HG03521 (cell line): ENCODE measurements around the gene TEX2.

Source experiments
- ATAC-seq: cut with Tn5 transposase; IDR thresholded peaks from one replicate; pipeline ENCODE4 v1.9.1; 2021; ENCODE audit warnings: mild to moderate bottlenecking, moderate library complexity; ENCODE audit not compliant: unreplicated experiment

Gene TEX2

DNA sequence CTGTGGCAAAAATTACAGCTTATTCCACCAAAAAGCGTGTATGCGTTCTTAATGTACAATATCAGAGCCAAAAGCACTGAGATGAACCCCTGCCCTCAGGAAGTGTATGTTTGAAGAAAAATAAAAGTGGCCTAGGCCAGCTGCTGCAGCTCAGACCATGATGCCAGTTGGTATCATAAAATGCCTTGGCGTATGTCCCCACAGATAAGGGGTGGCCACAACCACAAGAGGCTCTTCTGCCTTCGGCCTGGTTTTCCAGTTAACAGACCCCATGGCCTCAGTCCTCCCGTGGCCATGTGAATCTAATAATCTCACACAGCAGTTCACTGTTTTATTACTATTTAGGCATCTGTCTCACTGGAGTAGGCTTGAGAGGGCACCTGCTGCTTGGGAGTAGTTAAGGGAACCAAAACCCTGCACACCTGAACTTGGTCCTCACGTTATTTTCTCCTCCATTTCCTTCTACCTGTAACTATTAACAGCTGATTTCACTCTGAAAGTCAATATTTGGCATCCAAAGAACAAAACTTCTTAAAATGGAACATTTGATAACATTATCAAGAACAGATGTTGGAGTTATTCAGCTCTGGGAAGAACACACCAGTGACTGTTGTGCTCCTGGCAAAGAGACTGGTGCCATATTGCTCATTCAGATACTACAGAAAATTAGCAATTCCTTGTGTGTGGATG is 98.3 kb downstream of the TEX2 start:
- ATAC-seq, result no peak

DNA sequence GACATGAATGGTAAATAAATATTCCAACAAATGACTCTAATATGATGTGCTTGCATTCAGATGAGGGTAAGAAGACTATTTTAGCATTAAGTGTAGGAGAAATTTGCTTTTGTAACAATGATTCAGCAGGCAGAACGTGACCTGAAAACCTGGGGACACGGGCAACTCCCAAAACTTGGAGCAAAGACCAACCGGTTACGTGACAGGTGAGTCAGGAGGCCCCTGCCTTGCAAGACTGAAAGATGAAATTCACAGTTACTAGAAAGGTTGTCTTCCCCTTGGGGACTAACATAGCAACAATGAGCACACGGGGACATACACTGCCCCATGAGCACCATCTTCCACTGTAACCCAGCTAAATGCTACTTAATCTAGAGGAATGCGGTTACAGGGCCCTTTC is 99.6 kb downstream of the TEX2 start:
- ATAC-seq, result no peak

DNA sequence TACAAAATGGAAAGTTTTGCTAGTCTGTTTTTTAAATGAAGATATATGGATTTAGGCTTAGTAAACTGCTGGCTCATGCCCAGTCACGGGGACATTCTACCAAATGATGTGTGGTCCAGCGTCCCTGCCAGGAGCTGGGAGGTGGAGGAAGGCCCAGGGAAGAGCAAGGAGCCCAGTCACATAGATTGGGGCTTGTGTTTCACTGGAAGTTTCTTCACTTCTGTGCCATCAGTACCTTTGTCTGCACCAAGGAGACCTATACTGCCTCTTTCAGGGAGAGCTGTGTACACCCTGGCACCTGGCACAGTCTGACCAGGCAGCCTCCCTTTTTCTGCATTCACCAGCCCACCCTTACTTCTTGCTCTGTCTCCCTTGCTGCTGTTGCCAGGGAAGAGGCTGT is 100.5 kb downstream of the TEX2 start:
- no peak for ATAC-seq

DNA sequence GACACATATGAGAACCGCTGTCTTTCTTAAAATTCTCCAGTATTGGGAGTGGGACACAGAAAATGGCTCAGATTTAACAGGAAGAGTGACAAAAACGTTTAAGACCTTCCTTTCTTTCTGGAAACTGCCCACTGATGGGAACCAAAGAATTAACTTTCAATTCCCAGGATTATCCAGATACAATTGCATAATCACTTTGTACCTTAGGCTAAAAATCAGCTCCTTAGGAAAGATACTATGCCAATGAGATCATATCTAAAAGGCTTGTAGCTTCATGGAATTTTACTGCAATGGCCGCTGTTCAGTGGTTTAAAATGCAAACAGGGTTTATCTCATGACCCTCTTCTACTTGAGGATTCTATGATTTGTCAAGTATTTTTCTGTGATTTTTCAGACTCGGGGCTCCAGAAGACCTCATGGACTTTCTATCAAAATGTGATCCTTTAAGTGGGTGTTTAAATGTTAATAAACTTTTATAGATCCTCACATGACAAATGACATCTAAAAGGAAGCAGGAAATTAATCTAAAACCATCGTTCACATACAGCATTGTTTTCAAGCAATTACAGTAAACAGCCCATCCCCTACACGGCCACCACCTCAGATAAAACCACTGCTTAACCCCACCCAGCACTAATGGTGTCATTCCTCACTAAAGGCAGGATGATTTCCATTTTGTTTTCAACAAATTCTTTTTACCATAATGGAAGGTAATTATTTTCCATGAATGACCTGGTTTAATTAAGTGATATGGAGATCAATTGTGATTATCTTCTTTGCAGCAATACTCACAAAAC is 101.5 kb downstream of the TEX2 start:
- ATAC-seq, result no peak

DNA sequence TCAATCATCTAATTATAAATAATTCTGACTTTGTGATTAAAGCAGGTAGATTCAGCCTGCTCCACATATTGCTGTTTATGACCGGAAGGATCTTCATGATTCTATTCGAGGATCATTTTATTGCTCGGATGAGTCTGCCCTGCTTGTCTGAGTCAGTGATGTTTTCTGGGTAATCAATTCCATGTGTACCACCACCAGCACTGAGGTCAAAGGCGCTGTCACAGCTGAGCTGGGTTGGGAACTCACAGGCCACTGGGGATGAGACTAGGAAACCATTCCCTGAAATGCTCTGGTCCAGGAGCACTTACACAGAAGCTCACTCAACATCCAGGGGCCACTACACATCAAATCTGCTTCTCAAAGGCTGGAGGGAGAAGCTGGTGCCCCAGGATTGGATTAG is 102.7 kb downstream of the TEX2 start:
- no peak for ATAC-seq

DNA sequence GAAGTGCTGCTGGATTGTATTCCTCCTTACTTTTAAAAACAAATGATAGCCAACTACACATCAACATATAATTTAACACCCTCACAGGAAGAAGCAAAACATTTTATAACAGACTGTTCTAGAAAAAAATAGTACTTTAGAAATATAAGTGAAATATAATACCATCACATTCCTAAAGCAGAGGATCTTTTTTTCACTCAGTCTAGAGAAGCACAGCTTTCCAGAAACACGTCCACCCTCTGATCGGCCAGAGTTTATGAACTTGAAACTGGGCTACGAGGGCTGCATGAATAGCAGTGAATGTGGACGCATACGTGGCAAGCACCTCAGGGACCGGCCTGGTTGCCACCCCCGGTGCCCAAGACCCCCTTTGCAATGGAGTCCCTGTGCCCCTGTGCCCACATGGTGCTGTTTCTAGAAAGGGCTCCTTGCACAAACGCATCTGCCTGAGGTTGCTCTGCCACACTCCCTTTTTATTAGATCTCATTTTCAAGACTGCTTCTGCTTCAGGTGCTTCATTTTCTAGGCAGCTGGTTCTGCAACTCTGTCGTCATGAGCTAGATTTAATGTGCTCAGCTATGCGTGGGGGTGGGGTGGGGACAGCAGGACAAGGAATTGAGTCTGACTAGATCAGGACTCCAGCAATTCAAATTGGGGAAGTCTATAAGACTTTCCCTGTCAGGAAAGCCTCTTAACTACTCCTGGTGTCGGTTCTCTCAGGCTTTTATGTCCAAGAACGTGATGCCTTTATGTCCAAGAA is 104.0 kb downstream of the TEX2 start:
- ATAC-seq, result no peak

DNA sequence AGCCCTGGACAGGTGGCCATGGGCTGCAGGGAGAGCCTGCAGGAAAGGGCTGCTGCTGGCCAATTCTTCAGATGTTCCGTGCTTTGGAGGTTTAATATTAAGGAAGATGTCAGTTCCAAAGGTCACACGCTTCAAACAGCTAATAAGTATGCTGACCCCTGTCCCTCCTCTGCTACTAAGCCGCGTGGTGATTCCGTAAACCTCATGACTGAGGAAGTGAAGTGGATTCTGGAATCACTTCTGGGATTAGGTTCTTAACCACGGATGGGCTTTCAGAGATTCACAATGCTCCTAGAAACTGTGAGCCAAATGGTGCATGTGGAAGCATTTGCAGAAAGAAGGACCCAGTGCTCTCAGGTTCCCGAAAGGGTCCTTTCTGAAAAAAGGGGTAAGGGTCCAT is 104.7 kb downstream of the TEX2 start:
- no peak for ATAC-seq

DNA sequence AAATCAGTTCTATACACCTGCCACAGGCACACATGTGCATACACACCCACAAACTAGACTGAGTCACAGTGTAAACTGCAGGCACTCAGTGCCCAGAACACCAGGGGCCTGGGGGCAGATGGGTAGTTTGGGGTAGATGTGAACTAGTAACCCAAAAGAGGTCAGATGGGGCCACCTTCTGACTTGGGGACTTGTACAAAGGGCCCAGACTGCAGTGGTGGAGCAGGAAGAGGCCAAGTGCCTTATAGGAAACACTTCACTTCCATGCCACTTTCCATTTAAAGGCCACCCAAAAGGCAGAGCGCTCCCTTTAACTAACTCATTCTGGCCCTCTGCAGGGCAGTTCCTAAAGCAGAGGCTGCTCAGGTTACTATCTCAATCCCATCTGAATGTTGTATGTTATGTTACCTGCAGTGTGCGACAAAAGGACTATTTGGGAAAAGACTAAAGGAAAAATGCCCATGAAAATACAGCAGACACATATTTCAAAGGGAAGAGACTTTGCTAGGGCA is 105.3 kb downstream of the TEX2 start:
- no peak for ATAC-seq

DNA sequence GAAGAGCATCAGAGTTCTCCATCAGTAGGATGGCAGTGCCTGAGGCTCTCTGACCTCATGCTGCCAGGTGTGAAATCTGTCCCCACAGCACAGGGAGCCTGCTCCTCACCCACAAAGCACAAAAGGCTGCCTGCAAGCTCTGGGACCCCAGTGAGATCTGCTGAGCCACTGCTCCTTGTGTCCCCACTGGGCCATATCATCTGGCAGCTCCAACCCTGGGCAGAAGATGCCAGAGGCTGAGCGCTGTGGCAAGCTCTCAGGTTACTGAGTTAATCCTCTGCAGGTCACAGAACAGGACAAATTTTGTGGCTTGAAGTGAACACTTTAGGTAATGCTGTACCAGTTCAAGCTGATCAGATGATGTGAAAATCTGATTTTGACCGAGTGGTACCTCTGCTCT is 106.4 kb downstream of the TEX2 start:
- no peak for ATAC-seq

DNA sequence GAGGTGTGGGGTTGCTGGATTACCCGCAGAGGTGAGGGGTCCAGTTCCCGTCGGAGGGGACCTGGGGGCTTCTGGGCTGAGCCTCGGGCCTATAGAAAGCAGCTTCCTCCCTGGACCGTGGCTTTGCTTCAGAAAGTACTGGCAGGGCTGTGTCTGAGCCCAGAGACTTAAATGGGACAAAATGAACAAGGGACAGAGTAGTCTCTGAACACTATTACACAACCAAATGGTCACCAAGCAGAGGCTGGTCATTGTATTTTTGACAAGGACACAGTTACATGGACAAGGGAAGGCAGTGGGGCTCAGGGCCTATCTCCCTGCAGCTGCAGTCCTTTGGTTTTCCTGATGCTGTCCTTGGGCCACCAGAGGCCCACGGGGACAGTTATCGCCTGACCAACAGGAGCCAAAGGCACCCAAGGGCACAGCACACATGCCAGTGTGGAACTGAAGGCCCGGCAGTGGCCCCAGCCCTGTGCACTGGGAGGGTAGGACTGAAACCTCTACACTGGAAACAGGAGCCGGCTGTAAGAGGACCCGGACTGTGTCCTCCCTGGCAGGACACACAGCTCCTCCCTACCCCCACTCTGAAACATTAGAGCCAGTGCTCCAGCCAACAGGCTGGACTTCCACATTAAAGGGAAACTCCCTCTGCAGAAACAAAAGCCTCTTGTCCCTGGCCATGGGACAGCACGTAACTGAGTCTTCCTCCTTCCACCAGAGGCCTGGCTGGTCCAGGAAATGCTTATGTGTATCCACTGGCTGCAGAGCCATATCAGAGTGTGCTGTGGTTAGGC is 107.1 kb downstream of the TEX2 start:
- no peak for ATAC-seq

DNA sequence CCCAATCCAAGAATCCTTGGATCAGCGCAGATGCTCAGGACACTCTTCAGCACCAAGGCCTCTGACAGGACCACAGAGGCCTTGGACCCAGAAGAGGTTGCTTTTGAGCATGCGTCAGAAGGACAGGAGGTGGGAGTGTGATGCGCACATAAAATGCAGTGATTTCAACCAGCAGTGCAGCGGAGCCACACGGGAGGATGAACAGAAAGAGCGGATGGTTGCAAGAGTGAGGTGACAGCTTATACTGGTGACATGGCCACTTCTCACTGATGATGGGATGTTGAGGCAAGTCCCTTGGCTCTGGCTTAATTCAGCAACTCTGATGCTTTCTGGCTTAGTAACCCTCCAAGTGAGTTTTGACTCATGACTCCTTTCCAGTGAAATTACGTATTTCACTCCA is 107.9 kb downstream of the TEX2 start:
- ATAC-seq, result no peak

DNA sequence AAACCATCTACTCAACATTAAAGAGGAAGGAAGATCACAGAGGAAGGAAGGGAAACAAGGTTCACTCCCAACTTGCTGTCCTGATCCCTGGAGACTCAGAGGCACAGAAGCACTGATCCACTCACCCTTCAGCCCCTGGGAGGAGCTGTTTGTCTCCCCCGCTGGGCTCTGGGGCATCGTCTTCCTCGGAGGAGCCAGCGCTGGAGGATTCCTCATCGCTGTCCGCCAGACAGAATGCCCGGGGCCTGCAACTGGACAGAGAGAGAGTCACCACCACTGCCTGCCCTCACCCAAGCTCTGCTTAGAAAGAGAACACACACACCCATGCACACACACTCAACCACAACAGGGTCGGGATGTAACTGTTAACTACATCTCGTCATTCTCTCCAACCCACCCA is 108.3 kb downstream of the TEX2 start:
- ATAC-seq, result no peak

DNA sequence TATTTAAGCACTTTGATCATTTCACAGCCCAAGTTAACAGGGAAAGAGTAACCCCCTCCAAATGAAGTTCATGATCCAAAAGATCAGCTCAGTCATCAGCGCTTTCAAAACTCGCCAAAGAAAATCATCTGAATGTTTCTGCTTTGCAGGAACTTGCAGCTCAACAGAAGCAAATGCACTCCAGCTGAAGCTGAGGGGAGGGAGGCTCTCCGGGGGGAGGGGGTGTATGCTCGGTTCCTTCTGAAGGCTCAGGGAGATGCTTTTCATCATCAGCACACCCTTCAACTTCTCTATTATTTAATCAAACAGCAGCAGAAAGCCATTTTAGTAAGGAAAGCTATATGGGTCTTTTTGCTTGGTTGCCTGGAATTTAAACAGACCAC is 108.8 kb downstream of the TEX2 start:
- no peak for ATAC-seq

DNA sequence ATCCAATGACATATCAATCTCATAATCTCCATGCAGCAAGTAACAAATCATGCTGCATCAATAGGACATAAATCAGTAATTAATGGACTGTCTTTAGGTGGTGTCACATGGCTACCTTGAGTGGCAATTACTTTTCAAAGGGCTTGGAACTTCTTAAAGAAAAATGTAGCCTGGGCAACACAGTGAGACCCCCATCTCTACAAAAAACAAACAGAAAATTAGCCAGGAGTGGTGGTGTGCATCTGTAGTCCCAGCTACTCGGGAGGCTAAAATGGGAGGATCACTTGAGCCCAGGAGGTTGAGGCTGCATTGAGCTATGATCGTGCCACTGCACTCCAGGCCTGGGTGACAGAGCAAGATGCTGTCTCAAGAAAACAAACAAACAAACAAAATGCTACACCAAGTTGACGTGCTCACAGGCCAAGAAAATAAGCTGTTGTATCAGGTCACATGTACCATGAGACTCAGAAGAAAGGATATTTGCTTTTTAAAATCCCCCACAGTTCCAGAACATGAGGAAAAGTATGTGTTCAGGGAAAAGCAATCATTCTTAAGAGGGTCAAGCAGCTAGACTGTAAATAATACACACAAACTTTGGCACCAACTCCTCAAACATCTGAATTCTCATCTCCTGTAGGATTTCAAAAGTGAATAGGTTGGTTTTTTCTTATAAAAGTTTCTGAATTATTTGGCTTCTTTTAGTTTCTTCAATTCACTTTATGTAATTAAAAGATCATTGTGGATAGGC is 109.3 kb downstream of the TEX2 start:
- no peak for ATAC-seq

DNA sequence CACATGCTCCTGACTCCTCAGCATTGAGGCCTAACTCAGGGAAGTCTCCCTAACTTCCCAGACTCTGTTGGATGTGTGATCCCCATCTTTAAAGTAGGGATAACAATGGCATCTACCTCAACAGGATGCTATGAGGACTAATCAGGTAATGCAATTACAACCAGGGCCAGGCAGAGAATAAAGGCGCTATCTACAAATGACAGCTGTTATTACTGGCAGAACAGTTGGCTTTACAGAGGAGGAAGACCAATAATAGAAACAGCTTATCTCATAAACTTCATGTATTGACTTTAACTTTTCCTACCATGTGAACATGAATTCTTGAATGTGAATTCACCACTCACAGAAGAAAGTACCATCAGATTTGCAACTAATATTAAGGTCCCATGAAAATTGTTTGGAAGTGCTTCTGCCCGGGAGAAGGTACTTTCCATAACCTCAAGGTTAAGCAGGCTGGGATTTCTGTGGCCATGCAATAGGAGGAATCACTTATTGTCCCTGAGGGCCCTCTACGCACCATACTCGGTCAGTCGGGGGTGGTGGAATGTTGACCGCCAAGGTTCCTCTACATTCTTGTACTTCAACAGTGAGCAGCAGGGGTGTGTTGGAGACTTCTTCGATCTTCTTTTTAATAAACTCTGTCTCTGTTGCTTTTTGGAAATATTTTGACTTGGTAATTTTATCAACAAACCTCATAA is 110.5 kb downstream of the TEX2 start:
- ATAC-seq, result no peak

DNA sequence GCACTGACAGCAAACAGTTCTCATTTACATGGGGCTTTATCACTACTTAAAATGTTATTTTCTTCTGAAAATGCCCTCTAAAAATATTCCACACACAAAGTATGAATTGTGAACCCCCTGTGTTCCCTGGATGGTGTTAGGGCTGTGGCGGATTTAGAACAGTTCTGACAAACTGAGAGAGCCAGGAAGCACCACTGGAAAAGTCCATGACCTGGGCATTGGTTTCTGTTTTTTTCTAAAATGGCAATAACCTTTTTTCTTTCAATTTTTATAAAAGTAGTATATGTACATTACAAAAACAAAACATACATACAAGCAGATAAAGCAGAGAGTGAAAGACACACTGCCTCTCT is 112.1 kb downstream of the TEX2 start:
- no peak for ATAC-seq

DNA sequence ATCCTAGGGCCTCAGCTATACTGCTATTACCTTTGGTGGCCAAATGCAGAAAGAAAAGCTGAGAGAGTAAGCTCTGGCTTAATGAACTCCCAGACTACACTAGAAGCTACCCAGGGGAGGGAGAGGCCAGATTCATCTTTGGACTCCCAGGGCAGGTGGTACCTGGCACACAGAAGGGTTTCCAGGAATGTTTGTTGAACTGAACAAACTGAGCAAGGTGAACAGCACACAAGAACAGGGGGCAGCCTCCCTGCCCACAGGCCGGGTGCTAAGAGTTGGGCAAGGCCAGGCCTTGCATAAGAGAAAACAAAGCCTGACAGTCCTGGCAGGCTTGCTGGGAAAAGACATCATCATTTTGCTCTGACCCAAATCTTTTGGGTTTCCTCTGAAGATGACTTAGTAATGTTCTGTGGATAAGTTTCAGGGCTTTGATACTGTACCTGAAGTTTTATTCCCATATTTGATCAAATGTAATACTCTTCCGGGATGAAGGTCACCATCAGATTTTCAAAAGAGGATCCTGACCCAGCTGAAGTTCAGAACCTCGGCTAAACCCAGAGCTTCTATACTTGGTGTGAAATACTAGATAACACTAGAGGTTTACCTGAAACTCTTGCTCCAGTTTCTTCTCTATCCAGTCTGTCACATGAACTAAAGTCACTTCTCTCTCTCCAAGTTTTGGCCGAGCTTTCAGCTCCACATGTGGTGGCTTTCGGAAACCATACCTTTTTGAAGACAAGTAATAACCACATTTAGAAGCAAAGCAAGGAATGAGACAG is 112.6 kb downstream of the TEX2 start:
- ATAC-seq, result no peak

DNA sequence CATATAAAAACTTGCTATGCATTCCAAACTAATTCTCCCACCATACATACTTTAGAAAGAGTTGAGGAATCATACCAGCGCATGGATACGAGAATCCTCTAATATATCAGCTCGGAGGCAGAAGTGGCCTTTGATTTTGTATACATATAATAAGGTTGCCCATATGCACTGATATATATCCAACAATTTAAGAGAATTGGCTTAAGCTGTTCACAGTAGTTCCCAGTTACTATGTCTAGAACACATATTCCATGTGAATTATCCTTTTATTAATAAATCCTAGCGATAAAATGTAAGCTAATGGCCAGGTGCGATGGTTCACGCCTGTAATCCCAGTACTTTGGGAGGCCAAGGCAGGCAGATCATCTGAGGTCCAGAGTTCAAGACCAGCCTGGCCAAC is 113.9 kb downstream of the TEX2 start:
- no peak for ATAC-seq

DNA sequence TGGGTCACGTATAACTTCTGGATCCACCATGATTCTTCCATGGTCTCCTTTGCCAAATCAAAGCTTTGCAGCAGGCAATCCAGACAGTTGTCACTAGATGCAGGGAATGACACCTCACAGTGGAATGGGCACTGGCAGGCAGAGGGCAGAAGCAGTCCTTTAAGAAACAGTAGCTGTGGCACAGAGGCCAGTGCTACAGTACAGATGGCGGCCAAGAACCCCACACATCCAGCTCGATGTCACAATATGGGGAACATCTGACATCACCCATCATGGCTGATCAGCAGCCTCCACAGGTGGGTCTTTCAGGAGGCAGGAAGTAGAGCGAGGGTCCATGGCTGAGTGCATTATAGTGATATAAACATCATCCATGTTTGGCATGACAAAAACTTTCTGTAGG is 114.4 kb downstream of the TEX2 start:
- ATAC-seq, result no peak
